ENCODE results near the gene MEGF9.

- TF ChIP-seq POLR2A (IDR thresholded peaks at IDR 0.05) (no peak), CTCF (IDR thresholded peaks at IDR 0.05) (no peak), POLR2AphosphoS5 (IDR thresholded peaks at IDR 0.05) (no peak)
Measured at GRCh38 chr9:120574473-120574872, 139.8 kb downstream of the MEGF9 start.

Measured in sigmoid colon (tissue), 4 donors.